HS-27A (cell line): ENCODE data around the gene FOXO3B.
"Not testable (repeated sequence)": the region's sequence is repeated elsewhere in the genome, so short reads cannot be mapped to it uniquely, and the experiment has no call there.

Source experiments
- DNase-seq: peaks from one replicate; pipeline ENCODE4 v3.0.0-alpha.2; 2012; ENCODE audit warnings: low read depth, missing footprints

The FOXO3B gene

DNA sequence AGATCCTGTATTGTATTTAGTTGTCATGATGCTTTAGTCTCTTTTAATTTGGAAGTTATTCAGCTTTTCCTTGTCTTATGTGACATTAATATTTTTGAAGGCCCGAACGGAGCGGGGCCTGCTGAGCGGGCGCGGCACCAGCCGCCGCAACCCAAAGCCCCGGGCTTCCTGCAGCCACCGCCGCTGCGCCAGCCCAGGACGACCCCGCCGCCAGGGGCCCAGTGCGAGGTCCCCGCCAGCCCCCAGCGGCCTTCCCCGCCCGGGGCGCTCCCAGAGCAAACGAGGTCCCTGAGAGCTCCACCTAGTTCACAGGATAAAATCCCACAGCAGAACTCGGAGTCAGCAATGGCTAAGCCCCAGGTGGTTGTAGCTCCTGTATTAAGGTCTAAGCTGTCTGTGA is 32.0 kb downstream of the FOXO3B start:
- DNase-seq, result not testable (repeated sequence)

DNA sequence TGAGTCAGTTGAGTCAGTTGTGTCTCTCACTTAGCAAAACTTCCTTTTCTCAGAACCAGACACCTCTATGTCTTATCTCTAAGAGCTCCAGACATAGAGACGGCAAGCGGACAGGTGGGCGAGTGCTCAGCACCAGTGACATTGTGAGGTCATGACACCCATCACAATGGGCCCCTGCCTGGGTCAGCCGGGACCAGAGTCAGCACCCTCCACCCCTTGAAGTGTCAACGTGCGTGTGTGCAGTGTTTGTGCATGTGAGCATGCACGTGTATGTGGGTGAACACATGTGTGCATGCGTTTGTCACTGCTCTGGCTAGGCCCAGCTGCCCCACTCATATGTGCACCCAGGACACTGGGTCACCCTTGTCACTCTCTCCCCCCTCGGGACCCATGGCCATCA is 37.8 kb downstream of the FOXO3B start, which contains the start of gene TBC1D28:
TBC1D28 (minus strand) TSS at position 101 of the 400 bp plus-strand sequence. CDS start 3,039 bp downstream, outside the sequence.
- not testable (repeated sequence) for DNase-seq

DNA sequence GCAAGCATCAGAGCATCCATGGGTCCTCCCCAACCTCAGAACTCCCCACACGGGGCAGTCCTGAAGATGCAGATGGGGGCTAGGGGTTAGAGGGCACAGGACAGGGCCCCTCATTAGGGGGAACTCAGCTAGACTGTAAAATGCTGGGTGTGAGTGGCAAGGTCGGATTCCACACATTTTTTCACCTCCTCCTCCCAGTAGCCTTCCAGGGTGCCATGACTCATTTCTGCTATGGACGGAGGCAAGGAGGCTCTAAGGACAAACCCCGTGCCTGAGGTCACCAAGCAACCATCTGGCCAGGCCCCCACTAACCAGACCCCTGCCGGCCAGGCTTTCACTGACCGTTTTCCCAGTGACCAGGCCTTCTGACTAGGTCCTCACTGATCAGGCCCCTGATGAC is 39.0 kb downstream of the FOXO3B start:
- not testable (repeated sequence) for DNase-seq

DNA sequence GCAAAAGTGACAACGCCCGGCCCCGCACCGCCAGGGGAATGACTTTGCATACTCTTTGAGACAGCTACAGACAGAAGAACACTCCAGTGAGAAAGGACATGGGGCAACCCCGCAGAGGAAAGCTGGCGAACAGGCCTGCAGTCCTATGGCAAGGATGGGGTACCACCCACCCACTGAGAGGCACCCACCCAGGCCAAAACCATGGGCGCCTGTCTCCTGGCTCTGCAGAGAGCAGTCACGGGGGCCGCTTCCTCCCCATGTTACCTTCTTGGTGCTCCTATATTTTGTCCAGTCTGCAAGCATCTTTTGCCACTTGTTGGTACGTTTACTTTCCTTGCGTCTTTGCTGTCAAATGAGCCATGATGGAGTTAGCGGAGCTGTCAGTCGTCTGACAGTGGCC is 43.8 kb downstream of the FOXO3B start:
- DNase-seq, result not testable (repeated sequence)

DNA sequence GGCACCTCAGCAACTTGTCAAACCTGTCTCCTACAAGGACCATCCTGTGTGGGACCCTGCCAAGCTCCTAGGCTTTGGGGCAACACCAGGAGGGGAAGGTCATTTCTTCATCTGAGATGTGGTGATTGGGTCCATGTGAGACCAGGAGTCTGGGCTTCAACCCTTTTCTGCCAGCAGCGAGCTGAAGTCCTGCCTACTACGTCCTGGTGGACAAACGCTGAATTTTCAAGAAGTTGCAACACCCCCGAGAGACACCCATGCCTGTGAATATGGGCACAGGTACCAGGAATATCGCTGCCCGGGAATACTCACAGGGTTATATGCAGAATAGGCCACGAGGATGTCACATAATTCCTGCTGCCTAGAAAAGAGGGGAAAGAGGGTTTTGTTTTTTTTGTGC is 45.9 kb downstream of the FOXO3B start:
- not testable (repeated sequence) for DNase-seq

DNA sequence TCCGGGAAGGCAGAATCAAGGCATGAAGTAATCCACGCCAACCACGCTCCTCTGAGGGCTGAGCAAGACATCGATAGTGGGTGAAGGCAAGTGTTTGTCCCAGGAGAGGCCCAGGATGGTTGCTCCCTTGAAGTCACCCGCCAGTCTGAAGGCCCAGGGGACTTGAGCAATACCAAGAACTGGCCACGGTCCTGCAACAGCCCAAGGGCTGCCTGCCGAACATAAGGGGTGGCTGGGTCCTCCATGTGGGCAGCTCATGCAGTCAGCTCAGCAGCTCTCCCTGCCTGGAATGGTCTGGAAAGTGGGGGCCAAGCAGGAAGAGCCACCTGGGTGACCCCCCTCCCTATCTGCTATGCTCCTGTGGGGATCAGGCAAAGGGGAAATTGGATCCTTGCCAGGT is 46.3 kb downstream of the FOXO3B start:
- DNase-seq, result not testable (repeated sequence)

- DNase-seq, result not testable (repeated sequence)
Measured at GRCh38 chr17:18634550-18635263, 47.4 kb downstream of the FOXO3B start.
